Activated CD8-positive, alpha-beta memory T cell treated with anti-CD3 and anti-CD28 coated beads for 24 hours (primary cell): ENCODE results near the gene LDLRAD4.

Experiments
- DNase-seq: peaks from one replicate; pipeline ENCODE4 v3.0.0-alpha.2; 2020

The LDLRAD4 gene

GRCh38 chr18:13543811-13544732 lies 325.5 kb downstream of the LDLRAD4 start:
- DNase-seq = peak; percentile 48

- DNase-seq = peak; percentile 11
These were observed 326.4 kb downstream of the LDLRAD4 start for GRCh38 chr18:13544953-13545352.

GRCh38 chr18:13545514-13545913 lies 327.0 kb downstream of the LDLRAD4 start:
- DNase-seq = peak; percentile 49

- DNase-seq = peak; percentile 51
These were observed 327.4 kb downstream of the LDLRAD4 start for GRCh38 chr18:13545955-13546354.

GRCh38 chr18:13546638-13547037 lies 328.1 kb downstream of the LDLRAD4 start:
- DNase-seq = no peak

- peak; percentile 33 for DNase-seq
These were observed 328.8 kb downstream of the LDLRAD4 start for GRCh38 chr18:13547347-13547746.

- peak; percentile 48 for DNase-seq
These were observed 329.7 kb downstream of the LDLRAD4 start for GRCh38 chr18:13548106-13548819.

- DNase-seq = peak; percentile 32
These were observed 330.7 kb downstream of the LDLRAD4 start for GRCh38 chr18:13548966-13549879.

- no peak for DNase-seq
These were observed 331.3 kb downstream of the LDLRAD4 start for GRCh38 chr18:13549880-13550232.

GRCh38 chr18:13550418-13551304 lies 332.1 kb downstream of the LDLRAD4 start:
- peak; percentile 49 for DNase-seq

- DNase-seq = no peak
These were observed 332.7 kb downstream of the LDLRAD4 start for GRCh38 chr18:13551305-13551603.

- peak; percentile 51 for DNase-seq
These were observed 333.5 kb downstream of the LDLRAD4 start for GRCh38 chr18:13551841-13552733.

- peak; percentile 13 for DNase-seq
These were observed 334.9 kb downstream of the LDLRAD4 start for GRCh38 chr18:13553449-13553848.

- no peak for DNase-seq
These were observed 336.6 kb downstream of the LDLRAD4 start for GRCh38 chr18:13555192-13555591.

GRCh38 chr18:13555865-13556264 lies 337.3 kb downstream of the LDLRAD4 start:
- no peak for DNase-seq

GRCh38 chr18:13556502-13556901 lies 337.9 kb downstream of the LDLRAD4 start:
- peak; percentile 15 for DNase-seq

- DNase-seq = peak; percentile 78
These were observed 339.6 kb downstream of the LDLRAD4 start for GRCh38 chr18:13558124-13558523.

GRCh38 chr18:13558790-13559189 lies 340.2 kb downstream of the LDLRAD4 start:
- DNase-seq = peak; percentile 51

- DNase-seq = peak; percentile 49
These were observed 341.2 kb downstream of the LDLRAD4 start for GRCh38 chr18:13559754-13560153.

GRCh38 chr18:13560306-13560705 lies 341.7 kb downstream of the LDLRAD4 start:
- DNase-seq = peak; percentile 55

GRCh38 chr18:13562494-13563029 lies 344.0 kb downstream of the LDLRAD4 start:
- DNase-seq = peak; percentile 90
